ENCODE data around the gene PLCD4. TPM values are rescaled to one million over a fixed set of nuclear protein-coding genes. Genes with fewer than 3 reads are reported as not detected.
A peak's percentile ranks its signal among the peaks of the same experiment; 100 is the strongest.

PLCD4 gene
- total and polyA plus RNA-seq, 2 donors = 0.57 to 0.68 TPM

- WGBS = 98% methylated on average over 2 of the region's 2 CpGs
- Histone ChIP-seq H3K36me3 (ENCODE audit: control insufficient read depth in 2 of 2, insufficient read depth in 2 of 2, low read length in 1 of 2) (no peaks in the 10 kb centered on the region), H3K27me3 (ENCODE audit: control insufficient read depth in 2 of 2, insufficient read depth in 1 of 2, low read length in 1 of 2) (peaks cover 0 to 12% of the 10 kb centered on the region in 2 donors), H3K4me3 (ENCODE audit: low read length in 2 of 2) (no peak overlapping the region), H3K9me3 (ENCODE audit: control insufficient read depth in 2 of 2, insufficient read depth in 1 of 2, low read length in 1 of 2) (no peaks in the 10 kb centered on the region), H3K4me1 (ENCODE audit: control insufficient read depth in 2 of 2, insufficient read depth in 2 of 2, low read length in 2 of 2) (no peaks in the 10 kb centered on the region), H3K27ac (ENCODE audit: low read depth in 1 of 2, low read length in 1 of 2) (no peak overlapping the region)
- peak in 1 of 9 donors; percentile 10 for DNase-seq (ENCODE audit: low read depth in 6 of 9, low spot score in 9 of 9)
Observed at GRCh38 chr2:218605432-218605831, 2.3 kb upstream of the PLCD4 start.

GRCh38 chr2:218615868-218616315 is 8.2 kb downstream of the PLCD4 start:
- Histone ChIP-seq H3K9me3 (ENCODE audit: control insufficient read depth in 2 of 2, insufficient read depth in 1 of 2, low read length in 1 of 2) (no peaks in the 10 kb centered on the region), H3K27ac (ENCODE audit: low read depth in 1 of 2, low read length in 1 of 2) (no peak overlapping the region), H3K4me3 (ENCODE audit: low read length in 2 of 2) (no peak overlapping the region), H3K36me3 (ENCODE audit: control insufficient read depth in 2 of 2, insufficient read depth in 2 of 2, low read length in 1 of 2) (no peaks in the 10 kb centered on the region), H3K27me3 (ENCODE audit: control insufficient read depth in 2 of 2, insufficient read depth in 1 of 2, low read length in 1 of 2) (no peaks in the 10 kb centered on the region), H3K4me1 (ENCODE audit: control insufficient read depth in 2 of 2, insufficient read depth in 2 of 2, low read length in 2 of 2) (no peaks in the 10 kb centered on the region)
- WGBS = 95% methylated on average over 6 of the region's 6 CpGs
- DNase-seq (ENCODE audit: low read depth in 6 of 9, low spot score in 9 of 9) = no peak

GRCh38 chr2:218618102-218618860 is 10.6 kb downstream of the PLCD4 start:
- no peaks in the 10 kb centered on the region for H3K9me3 ChIP-seq (ENCODE audit: control insufficient read depth in 2 of 2, insufficient read depth in 1 of 2, low read length in 1 of 2)
- no peaks in the 10 kb centered on the region for H3K4me1 ChIP-seq (ENCODE audit: control insufficient read depth in 2 of 2, insufficient read depth in 2 of 2, low read length in 2 of 2)
- WGBS = 96% methylated on average over 9 of the region's 9 CpGs
- H3K36me3 ChIP-seq (ENCODE audit: control insufficient read depth in 2 of 2, insufficient read depth in 2 of 2, low read length in 1 of 2) = no peaks in the 10 kb centered on the region
- H3K4me3 ChIP-seq (ENCODE audit: low read length in 2 of 2) = no peak overlapping the region
- no peaks in the 10 kb centered on the region for H3K27me3 ChIP-seq (ENCODE audit: control insufficient read depth in 2 of 2, insufficient read depth in 1 of 2, low read length in 1 of 2)
- H3K27ac ChIP-seq (ENCODE audit: low read depth in 1 of 2, low read length in 1 of 2) = no peak overlapping the region
- DNase-seq (ENCODE audit: low read depth in 6 of 9, low spot score in 9 of 9) = no peak

- no peaks in the 10 kb centered on the region for H3K9me3 ChIP-seq (ENCODE audit: control insufficient read depth in 2 of 2, insufficient read depth in 1 of 2, low read length in 1 of 2)
- no peaks in the 10 kb centered on the region for H3K4me1 ChIP-seq (ENCODE audit: control insufficient read depth in 2 of 2, insufficient read depth in 2 of 2, low read length in 2 of 2)
- no peaks in the 10 kb centered on the region for H3K27me3 ChIP-seq (ENCODE audit: control insufficient read depth in 2 of 2, insufficient read depth in 1 of 2, low read length in 1 of 2)
- H3K36me3 ChIP-seq (ENCODE audit: control insufficient read depth in 2 of 2, insufficient read depth in 2 of 2, low read length in 1 of 2) = no peaks in the 10 kb centered on the region
- H3K27ac ChIP-seq (ENCODE audit: low read depth in 1 of 2, low read length in 1 of 2) = no peak overlapping the region
- WGBS = 81% methylated on average over 7 of the region's 7 CpGs
- DNase-seq (ENCODE audit: low read depth in 6 of 9, low spot score in 9 of 9) = no peak
- no peak overlapping the region for H3K4me3 ChIP-seq (ENCODE audit: low read length in 2 of 2)
Observed at GRCh38 chr2:218621007-218621406, 13.3 kb downstream of the PLCD4 start.

GRCh38 chr2:218622606-218623365 is 15.1 kb downstream of the PLCD4 start:
- H3K36me3 ChIP-seq (ENCODE audit: control insufficient read depth in 2 of 2, insufficient read depth in 2 of 2, low read length in 1 of 2) = no peaks in the 10 kb centered on the region
- H3K27ac ChIP-seq (ENCODE audit: low read depth in 1 of 2, low read length in 1 of 2) = no peak overlapping the region
- no peaks in the 10 kb centered on the region for H3K9me3 ChIP-seq (ENCODE audit: control insufficient read depth in 2 of 2, insufficient read depth in 1 of 2, low read length in 1 of 2)
- WGBS = 85% methylated on average over 7 of the region's 7 CpGs
- H3K4me1 ChIP-seq (ENCODE audit: control insufficient read depth in 2 of 2, insufficient read depth in 2 of 2, low read length in 2 of 2) = no peaks in the 10 kb centered on the region
- no peak for DNase-seq (ENCODE audit: low read depth in 6 of 9, low spot score in 9 of 9)
- H3K4me3 ChIP-seq (ENCODE audit: low read length in 2 of 2) = no peak overlapping the region
- no peaks in the 10 kb centered on the region for H3K27me3 ChIP-seq (ENCODE audit: control insufficient read depth in 2 of 2, insufficient read depth in 1 of 2, low read length in 1 of 2)

- no peaks in the 10 kb centered on the region for H3K9me3 ChIP-seq (ENCODE audit: control insufficient read depth in 2 of 2, insufficient read depth in 1 of 2, low read length in 1 of 2)
- H3K27ac ChIP-seq (ENCODE audit: low read depth in 1 of 2, low read length in 1 of 2) = no peak overlapping the region
- no peak overlapping the region for H3K4me3 ChIP-seq (ENCODE audit: low read length in 2 of 2)
- no peaks in the 10 kb centered on the region for H3K4me1 ChIP-seq (ENCODE audit: control insufficient read depth in 2 of 2, insufficient read depth in 2 of 2, low read length in 2 of 2)
- DNase-seq (ENCODE audit: low read depth in 6 of 9, low spot score in 9 of 9) = no peak
- 53% methylated on average over 3 of the region's 3 CpGs for WGBS
- H3K36me3 ChIP-seq (ENCODE audit: control insufficient read depth in 2 of 2, insufficient read depth in 2 of 2, low read length in 1 of 2) = no peaks in the 10 kb centered on the region
- H3K27me3 ChIP-seq (ENCODE audit: control insufficient read depth in 2 of 2, insufficient read depth in 1 of 2, low read length in 1 of 2) = no peaks in the 10 kb centered on the region
Observed at GRCh38 chr2:218623366-218623705, 15.6 kb downstream of the PLCD4 start.

- Histone ChIP-seq H3K36me3 (ENCODE audit: control insufficient read depth in 2 of 2, insufficient read depth in 2 of 2, low read length in 1 of 2) (no peaks in the 10 kb centered on the region), H3K27me3 (ENCODE audit: control insufficient read depth in 2 of 2, insufficient read depth in 1 of 2, low read length in 1 of 2) (no peaks in the 10 kb centered on the region), H3K9me3 (ENCODE audit: control insufficient read depth in 2 of 2, insufficient read depth in 1 of 2, low read length in 1 of 2) (no peaks in the 10 kb centered on the region), H3K27ac (ENCODE audit: low read depth in 1 of 2, low read length in 1 of 2) (no peak overlapping the region), H3K4me1 (ENCODE audit: control insufficient read depth in 2 of 2, insufficient read depth in 2 of 2, low read length in 2 of 2) (no peaks in the 10 kb centered on the region), H3K4me3 (ENCODE audit: low read length in 2 of 2) (no peak overlapping the region)
- DNase-seq (ENCODE audit: low read depth in 6 of 9, low spot score in 9 of 9) = no peak
- WGBS = 94% methylated on average over 4 of the region's 4 CpGs
Observed at GRCh38 chr2:218626369-218626768, 18.7 kb downstream of the PLCD4 start.

- no peaks in the 10 kb centered on the region for H3K9me3 ChIP-seq (ENCODE audit: control insufficient read depth in 2 of 2, insufficient read depth in 1 of 2, low read length in 1 of 2)
- H3K4me1 ChIP-seq (ENCODE audit: control insufficient read depth in 2 of 2, insufficient read depth in 2 of 2, low read length in 2 of 2) = no peaks in the 10 kb centered on the region
- WGBS = 98% methylated on average over 4 of the region's 4 CpGs
- no peaks in the 10 kb centered on the region for H3K27me3 ChIP-seq (ENCODE audit: control insufficient read depth in 2 of 2, insufficient read depth in 1 of 2, low read length in 1 of 2)
- DNase-seq (ENCODE audit: low read depth in 6 of 9, low spot score in 9 of 9) = no peak
- no peak overlapping the region for H3K27ac ChIP-seq (ENCODE audit: low read depth in 1 of 2, low read length in 1 of 2)
- no peak overlapping the region for H3K4me3 ChIP-seq (ENCODE audit: low read length in 2 of 2)
- peaks cover 0 to 3% of the 10 kb centered on the region in 2 donors for H3K36me3 ChIP-seq (ENCODE audit: control insufficient read depth in 2 of 2, insufficient read depth in 2 of 2, low read length in 1 of 2)
Observed at GRCh38 chr2:218627939-218628338, 20.2 kb downstream of the PLCD4 start.

GRCh38 chr2:218631837-218632236 is 24.1 kb downstream of the PLCD4 start:
- 86% methylated on average over 4 of the region's 4 CpGs for WGBS
- no peak for DNase-seq (ENCODE audit: low read depth in 6 of 9, low spot score in 9 of 9)
- Histone ChIP-seq H3K9me3 (ENCODE audit: control insufficient read depth in 2 of 2, insufficient read depth in 1 of 2, low read length in 1 of 2) (no peaks in the 10 kb centered on the region), H3K36me3 (ENCODE audit: control insufficient read depth in 2 of 2, insufficient read depth in 2 of 2, low read length in 1 of 2) (peaks cover 30 to 34% of the 10 kb centered on the region in 2 donors), H3K4me1 (ENCODE audit: control insufficient read depth in 2 of 2, insufficient read depth in 2 of 2, low read length in 2 of 2) (no peaks in the 10 kb centered on the region), H3K27ac (ENCODE audit: low read depth in 1 of 2, low read length in 1 of 2) (no peak overlapping the region), H3K27me3 (ENCODE audit: control insufficient read depth in 2 of 2, insufficient read depth in 1 of 2, low read length in 1 of 2) (no peaks in the 10 kb centered on the region), H3K4me3 (ENCODE audit: low read length in 2 of 2) (no peak overlapping the region)

Measured in thymus (tissue), 11 donors.